ENCODE results near the gene IRF4.

- TF ChIP-seq, protein P1, sequence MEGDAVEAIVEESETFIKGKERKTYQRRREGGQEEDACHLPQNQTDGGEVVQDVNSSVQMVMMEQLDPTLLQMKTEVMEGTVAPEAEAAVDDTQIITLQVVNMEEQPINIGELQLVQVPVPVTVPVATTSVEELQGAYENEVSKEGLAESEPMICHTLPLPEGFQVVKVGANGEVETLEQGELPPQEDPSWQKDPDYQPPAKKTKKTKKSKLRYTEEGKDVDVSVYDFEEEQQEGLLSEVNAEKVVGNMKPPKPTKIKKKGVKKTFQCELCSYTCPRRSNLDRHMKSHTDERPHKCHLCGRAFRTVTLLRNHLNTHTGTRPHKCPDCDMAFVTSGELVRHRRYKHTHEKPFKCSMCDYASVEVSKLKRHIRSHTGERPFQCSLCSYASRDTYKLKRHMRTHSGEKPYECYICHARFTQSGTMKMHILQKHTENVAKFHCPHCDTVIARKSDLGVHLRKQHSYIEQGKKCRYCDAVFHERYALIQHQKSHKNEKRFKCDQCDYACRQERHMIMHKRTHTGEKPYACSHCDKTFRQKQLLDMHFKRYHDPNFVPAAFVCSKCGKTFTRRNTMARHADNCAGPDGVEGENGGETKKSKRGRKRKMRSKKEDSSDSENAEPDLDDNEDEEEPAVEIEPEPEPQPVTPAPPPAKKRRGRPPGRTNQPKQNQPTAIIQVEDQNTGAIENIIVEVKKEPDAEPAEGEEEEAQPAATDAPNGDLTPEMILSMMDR (conservative IDR thresholded peaks at IDR 0.05; ENCODE audit: low read length), result no peak
- no peak for TF ChIP-seq EZH2phosphoT487 (IDR thresholded peaks at IDR 0.05; ENCODE audit: borderline replicate concordance)
Observed at GRCh38 chr6:401239-401993, 9.9 kb downstream of the IRF4 start.

Data from Loucy (cell line).